DND-41 (cell line): ENCODE results near the gene EPHA3.

ENCODE experiments used
- ATAC-seq: fragments of 200-7000 bp; cut with Tn5 transposase; 3 replicates; pipeline ENCODE4 v1.9.1; 2021; ENCODE audit warnings: low read depth; ENCODE audit not compliant: insufficient read depth
- DNase-seq: peaks from one replicate; pipeline ENCODE4 v3.0.0-alpha.2; 2020
- H2AFZ ChIP-seq: 2 replicates; pipeline ENCODE4 v1.6.0; 2012; ENCODE audit warnings: low read depth, low read length
- H3K27ac ChIP-seq: 2 replicates; pipeline ENCODE4 v1.5.1; 2012; ENCODE audit warnings: low read length, inconsistent platforms
- H3K27me3 ChIP-seq: fragments of 200-600 bp; sonication (generic); 2 replicates; pipeline ENCODE4 v1.6.0; 2012; ENCODE audit warnings: low read length, mild to moderate bottlenecking, inconsistent platforms; ENCODE audit not compliant: insufficient read depth, poor library complexity
- H3K36me3 ChIP-seq: 2 replicates; pipeline ENCODE4 v1.5.1; 2012; ENCODE audit warnings: low read length, inconsistent platforms; ENCODE audit not compliant: insufficient read depth
- H3K4me1 ChIP-seq: 2 replicates; pipeline ENCODE4 v1.5.1; 2012; ENCODE audit warnings: mild to moderate bottlenecking, low read length; ENCODE audit not compliant: insufficient read depth
- H3K4me2 ChIP-seq: 2 replicates; pipeline ENCODE4 v1.6.0; 2012; ENCODE audit warnings: mild to moderate bottlenecking, moderate library complexity, low read length, inconsistent platforms; ENCODE audit not compliant: insufficient read depth
- H3K4me3 ChIP-seq, 2 experiments: fragments of 200-600 bp in 1 of 2; shearing (Covaris generic) in 1 of 2; 2 replicates each; pipeline ENCODE4 v1.5.1; 2012 to 2016; ENCODE audit warnings: inconsistent platforms in 2 of 2, low read length in 2 of 2, mild to moderate bottlenecking in 2 of 2, low read depth in 1 of 2, moderate library complexity in 1 of 2
- H3K79me2 ChIP-seq: 2 replicates; pipeline ENCODE4 v1.6.0; 2012; ENCODE audit warnings: low read length, inconsistent platforms; ENCODE audit not compliant: insufficient read depth
- H3K9ac ChIP-seq: 2 replicates; pipeline ENCODE4 v1.6.0; 2012; ENCODE audit warnings: low read depth, mild to moderate bottlenecking, inconsistent platforms, low read length, moderate library complexity
- H3K9me3 ChIP-seq: 2 replicates; pipeline ENCODE4 v1.5.1; 2012; ENCODE audit warnings: low read length, moderate library complexity, mild to moderate bottlenecking, inconsistent platforms; ENCODE audit not compliant: insufficient read depth, severe bottlenecking
- H4K20me1 ChIP-seq: 2 replicates; pipeline ENCODE4 v1.6.0; 2012; ENCODE audit warnings: low read length; ENCODE audit not compliant: insufficient read depth
- CTCF ChIP-seq: IDR thresholded peaks from 2 replicates; pipeline ENCODE4 v1.5.1; 2012; ENCODE audit warnings: borderline replicate concordance, low read length, moderate library complexity, mild to moderate bottlenecking; ENCODE audit not compliant: poor library complexity, severe bottlenecking; ENCODE audit errors: extremely low read depth
- EZH2 ChIP-seq: IDR thresholded peaks from 3 replicates; pipeline ENCODE4 v1.6.1; 2012; ENCODE audit warnings: borderline replicate concordance, low read depth, mild to moderate bottlenecking, moderate library complexity, low read length, inconsistent platforms; ENCODE audit not compliant: severe bottlenecking

EPHA3 gene

GRCh38 chr3:89114841-89115223, 7.4 kb downstream of the EPHA3 start:
- H3K4me3 ChIP-seq = no peak overlapping the region
- H3K9me3 ChIP-seq = no peaks in the 10 kb centered on the region
- no peaks in the 10 kb centered on the region for H4K20me1 ChIP-seq
- H2AFZ ChIP-seq = no peak overlapping the region
- DNase-seq = no peak
- no peak for ATAC-seq
- H3K79me2 ChIP-seq = no peaks in the 10 kb centered on the region
- H3K36me3 ChIP-seq = no peaks in the 10 kb centered on the region
- no peaks in the 10 kb centered on the region for H3K27me3 ChIP-seq
- no peak overlapping the region for H3K9ac ChIP-seq
- no peak overlapping the region for H3K27ac ChIP-seq
- H3K4me2 ChIP-seq = no peak overlapping the region
- no peaks in the 10 kb centered on the region for H3K4me1 ChIP-seq
- TF ChIP-seq CTCF = no peak
- no peak for TF ChIP-seq EZH2

GRCh38 chr3:89116476-89116875, 9.1 kb downstream of the EPHA3 start:
- no peak for DNase-seq
- Histone ChIP-seq H3K27me3 (no peaks in the 10 kb centered on the region), H2AFZ (no peak overlapping the region), H3K4me2 (no peak overlapping the region), H3K4me3 (no peak overlapping the region), H3K9me3 (no peaks in the 10 kb centered on the region), H3K36me3 (no peaks in the 10 kb centered on the region), H3K79me2 (no peaks in the 10 kb centered on the region), H3K4me1 (no peaks in the 10 kb centered on the region), H3K27ac (no peak overlapping the region), H4K20me1 (no peaks in the 10 kb centered on the region), H3K9ac (no peak overlapping the region)
- TF ChIP-seq CTCF (no peak), EZH2 (no peak)
- no peak for ATAC-seq

- ATAC-seq = no peak
- Histone ChIP-seq H3K9ac (no peak overlapping the region), H3K4me1 (no peaks in the 10 kb centered on the region), H3K4me2 (no peak overlapping the region), H3K36me3 (no peaks in the 10 kb centered on the region), H3K27ac (no peak overlapping the region), H3K9me3 (no peaks in the 10 kb centered on the region), H3K4me3 (no peak overlapping the region), H3K79me2 (no peaks in the 10 kb centered on the region), H4K20me1 (no peaks in the 10 kb centered on the region), H3K27me3 (no peaks in the 10 kb centered on the region), H2AFZ (no peak overlapping the region)
- DNase-seq = no peak
- no peak for TF ChIP-seq CTCF
- TF ChIP-seq EZH2 = no peak
Measured at GRCh38 chr3:89138048-89138447, 30.6 kb downstream of the EPHA3 start.

GRCh38 chr3:89139870-89140269, 32.4 kb downstream of the EPHA3 start:
- TF ChIP-seq EZH2 = no peak
- no peak for TF ChIP-seq CTCF
- H3K36me3 ChIP-seq = no peaks in the 10 kb centered on the region
- ATAC-seq (no peak), DNase-seq (no peak)
- H3K27ac ChIP-seq = no peak overlapping the region
- no peak overlapping the region for H3K9ac ChIP-seq
- no peaks in the 10 kb centered on the region for H4K20me1 ChIP-seq
- H3K27me3 ChIP-seq = no peaks in the 10 kb centered on the region
- no peaks in the 10 kb centered on the region for H3K79me2 ChIP-seq
- H2AFZ ChIP-seq = no peak overlapping the region
- no peaks in the 10 kb centered on the region for H3K4me1 ChIP-seq
- H3K4me2 ChIP-seq = no peak overlapping the region
- no peak overlapping the region for H3K4me3 ChIP-seq
- no peaks in the 10 kb centered on the region for H3K9me3 ChIP-seq
